HepG2 (cell line): ENCODE data around the gene LINC00237. TPM values are rescaled to one million over a fixed set of nuclear protein-coding genes. Genes with fewer than 3 reads are reported as not detected.

Source experiments
- ARHGAP35 ChIP-seq: sonication (generic); formaldehyde crosslinking; IDR thresholded peaks from 2 replicates; pipeline ENCODE4 v1.9.0; 2022; ENCODE audit warnings: mild to moderate bottlenecking, inconsistent platforms, moderate library complexity, missing genetic modification reagents, borderline replicate concordance
- BORCS8-MEF2B ChIP-seq: sonication (generic); formaldehyde crosslinking; IDR thresholded peaks from 2 replicates; pipeline ENCODE4 v1.8.0; 2022; ENCODE audit warnings: mild to moderate bottlenecking, missing genetic modification reagents
- FOXC1 ChIP-seq: sonication (generic); formaldehyde crosslinking; IDR thresholded peaks from 2 replicates; pipeline ENCODE4 v1.8.0; 2022; ENCODE audit warnings: mild to moderate bottlenecking, missing genetic modification reagents, borderline replicate concordance
- KAT2B ChIP-seq: fragments of 150-350 bp; IDR thresholded peaks from 2 replicates; pipeline ENCODE4 v1.6.1; 2014; ENCODE audit warnings: low read depth, low read length, borderline replicate concordance
- MAFG ChIP-seq: sonication (generic); formaldehyde crosslinking; IDR thresholded peaks from 2 replicates; pipeline ENCODE4 v1.5.1; 2020; ENCODE audit warnings: mild to moderate bottlenecking, missing genetic modification reagents
- NFKB2 ChIP-seq: sonication (generic); formaldehyde crosslinking; IDR thresholded peaks from 2 replicates; pipeline ENCODE4 v1.4.0; 2020; ENCODE audit warnings: missing genetic modification reagents, borderline replicate concordance
- NR2F6 ChIP-seq, 2 experiments: IDR thresholded peaks; 2 replicates each; pipeline ENCODE4 v1.6.1; 2016; ENCODE audit warnings: antibody characterized with exemption in 1 of 2, mild to moderate bottlenecking in 1 of 2
- SOX5 ChIP-seq: IDR thresholded peaks from 2 replicates; pipeline ENCODE4 v1.6.1; 2016; ENCODE audit warnings: borderline replicate concordance
- SUZ12 ChIP-seq: fragments of 150-350 bp; IDR thresholded peaks from 2 replicates; pipeline ENCODE4 v1.6.1; 2014; ENCODE audit warnings: low read depth, low read length
- TRAFD1 ChIP-seq: sonication (generic); formaldehyde crosslinking; IDR thresholded peaks from 2 replicates; pipeline ENCODE4 v1.5.1; 2020; ENCODE audit warnings: missing genetic modification reagents, mild to moderate bottlenecking, borderline replicate concordance
- ZNF317 ChIP-seq: sonication (generic); formaldehyde crosslinking; IDR thresholded peaks from 2 replicates; pipeline ENCODE4 v1.5.0; 2020; ENCODE audit warnings: mild to moderate bottlenecking, missing genetic modification reagents
- ZNF34 ChIP-seq: sonication (generic); formaldehyde crosslinking; IDR thresholded peaks from 2 replicates; pipeline ENCODE4 v1.4.0; 2020; ENCODE audit warnings: mild to moderate bottlenecking, missing genetic modification reagents, borderline replicate concordance
- ZNF567 ChIP-seq: sonication (generic); formaldehyde crosslinking; IDR thresholded peaks from 2 replicates; pipeline ENCODE4 v1.8.1; 2023; ENCODE audit warnings: mild to moderate bottlenecking, missing genetic modification reagents, borderline replicate concordance
- ZNF652 ChIP-seq: IDR thresholded peaks from 2 replicates; pipeline ENCODE4 v1.6.1; 2016; ENCODE audit warnings: low read depth, borderline replicate concordance
- ZNF891 ChIP-seq: sonication (generic); formaldehyde crosslinking; IDR thresholded peaks from 2 replicates; pipeline ENCODE4 v1.5.0; 2020; ENCODE audit warnings: mild to moderate bottlenecking, missing genetic modification reagents
- ZSCAN21 ChIP-seq: sonication (generic); formaldehyde crosslinking; IDR thresholded peaks from 2 replicates; pipeline ENCODE4 v1.8.0; 2022; ENCODE audit warnings: mild to moderate bottlenecking, missing genetic modification reagents, moderate library complexity, borderline replicate concordance
- polyA plus RNA-seq, 8 experiments: library from polyadenylated mRNA; depleted of rRNA in 3 of 8; stranded (reverse) in 7 of 8; unstranded in 1 of 8; fragments of >200 nt; fragmentation: Illumina TruSeq in 4 of 8; extraction: Trizol in 4 of 8; gene quantifications; 2 replicates each; pipeline versions ENCODE4 v1.2.1 to v1.2.3, GENCODE V29; 2011 to 2016; ENCODE audit warnings: low read depth in 4 of 8, missing spikeins in 1 of 8, mixed read lengths in 1 of 8; ENCODE audit not compliant: insufficient read depth in 1 of 8
- total RNA-seq, 5 experiments: library from RNA; depleted of rRNA; stranded (reverse); fragments of >200 nt; fragmentation: Illumina TruSeq; extraction: Trizol; gene quantifications; 2 replicates each; pipeline ENCODE4 v1.2.3, GENCODE V29; 2016; ENCODE audit warnings: low read depth in 1 of 5
- TF ChIP-seq, protein P1 (sequence below): IDR thresholded peaks from 2 replicates; pipeline ENCODE4 v1.6.1; 2016; ENCODE audit warnings: mild to moderate bottlenecking
- TF ChIP-seq, protein P2 (sequence below), 2 experiments: sonication (generic) in 1 of 2; formaldehyde crosslinking in 1 of 2; IDR thresholded peaks; 2 replicates each; pipeline versions ENCODE4 v1.4.0 to v1.6.1; 2018 to 2020; ENCODE audit warnings: missing genetic modification reagents in 2 of 2, borderline replicate concordance in 1 of 2, low read depth in 1 of 2, mild to moderate bottlenecking in 1 of 2, missing biosample characterization in 1 of 2
- TF ChIP-seq, protein P3 (sequence below): sonication (generic); formaldehyde crosslinking; IDR thresholded peaks from 2 replicates; pipeline ENCODE4 v1.4.0; 2020; ENCODE audit warnings: missing genetic modification reagents
- TF ChIP-seq, protein P4 (sequence below): sonication (generic); formaldehyde crosslinking; IDR thresholded peaks from 2 replicates; pipeline ENCODE4 v1.8.1; 2023; ENCODE audit warnings: mild to moderate bottlenecking, missing genetic modification reagents

Gene LINC00237
- total and polyA plus RNA-seq, 2 of the 13 experiments (the other 11 are each of a cell fraction or from before 2014, with no cell fraction given), result not detected

DNA sequence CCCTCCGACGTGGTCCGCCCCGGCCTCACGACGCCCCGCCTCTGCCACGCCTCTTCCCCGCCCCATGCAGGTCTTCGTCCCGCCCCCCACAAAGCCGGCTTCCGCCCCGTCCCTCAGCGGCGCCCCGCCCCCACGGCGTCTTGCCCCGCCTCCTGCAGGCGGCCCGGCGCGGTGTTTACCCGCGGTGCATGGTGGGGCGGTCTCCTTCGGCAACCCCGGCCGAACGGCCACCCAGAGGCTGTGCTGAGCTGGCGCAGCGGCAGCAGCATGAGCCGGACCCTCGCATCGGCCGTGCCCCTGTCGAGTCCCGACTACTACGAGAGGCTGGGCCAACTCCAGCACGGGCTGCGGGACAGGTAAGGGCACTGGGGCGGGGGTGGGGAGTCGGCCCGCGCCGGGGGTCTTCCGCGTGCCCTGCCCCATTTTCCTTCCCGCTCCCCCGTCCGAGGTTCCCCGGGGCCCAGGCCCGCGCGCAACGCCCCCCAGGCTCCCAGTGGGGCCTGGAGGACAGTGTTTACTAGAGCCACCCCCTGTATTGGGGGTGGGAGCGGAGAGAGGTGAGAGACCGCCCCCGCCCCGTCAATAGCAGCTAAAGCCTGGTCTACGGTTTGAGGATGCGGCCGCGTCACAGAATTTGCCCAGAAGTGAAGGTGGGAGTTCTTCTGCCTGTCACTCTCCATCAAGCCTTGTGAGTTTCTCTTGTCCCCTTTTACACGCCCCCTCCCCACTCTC lies 19.9 kb upstream of the LINC00237 start, which contains the start of gene KIZ (continued):
- TF ChIP-seq NR2F6 (IDR thresholded peaks at IDR 0.05) (no peak), NR2F6 (CRISPR knock-in tag; IDR thresholded peaks at IDR 0.05) (peak; percentile 7), BORCS8-MEF2B (CRISPR knock-in tag) (peak; percentile 56; the same call in 1 of the 2 replicates), MAFG (CRISPR knock-in tag) (peak; percentile 77), ZNF317 (CRISPR knock-in tag) (no peak), ZNF34 (CRISPR knock-in tag) (peak; percentile 96), ZNF891 (peak; percentile 69; the same call in 1 of the 2 replicates), KAT2B (no peak), SUZ12 (peak; percentile 45; the same call in 1 of the 2 replicates), ZSCAN21 (CRISPR knock-in tag) (peak; percentile 66; the same call in 1 of the 2 replicates), NFKB2 (CRISPR knock-in tag) (peak; percentile 90; the same call in 1 of the 2 replicates), TRAFD1 (no peak; the same call in 1 of the 2 replicates), ARHGAP35 (CRISPR knock-in tag) (peak; percentile 83; the same call in 1 of the 2 replicates), ZNF567 (peak; percentile 86; the same call in 1 of the 2 replicates), FOXC1 (CRISPR knock-in tag) (peak; percentile 63; the same call in 1 of the 2 replicates), ZNF652 (CRISPR knock-in tag) (no peak), SOX5 (CRISPR knock-in tag) (peak; percentile 60; the same call in 1 of the 2 replicates)
- TF ChIP-seq, protein P1, sequence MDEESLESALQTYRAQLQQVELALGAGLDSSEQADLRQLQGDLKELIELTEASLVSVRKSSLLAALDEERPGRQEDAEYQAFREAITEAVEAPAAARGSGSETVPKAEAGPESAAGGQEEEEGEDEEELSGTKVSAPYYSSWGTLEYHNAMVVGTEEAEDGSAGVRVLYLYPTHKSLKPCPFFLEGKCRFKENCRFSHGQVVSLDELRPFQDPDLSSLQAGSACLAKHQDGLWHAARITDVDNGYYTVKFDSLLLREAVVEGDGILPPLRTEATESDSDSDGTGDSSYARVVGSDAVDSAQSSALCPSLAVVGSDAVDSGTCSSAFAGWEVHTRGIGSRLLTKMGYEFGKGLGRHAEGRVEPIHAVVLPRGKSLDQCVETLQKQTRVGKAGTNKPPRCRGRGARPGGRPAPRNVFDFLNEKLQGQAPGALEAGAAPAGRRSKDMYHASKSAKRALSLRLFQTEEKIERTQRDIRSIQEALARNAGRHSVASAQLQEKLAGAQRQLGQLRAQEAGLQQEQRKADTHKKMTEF (CRISPR knock-in tag), result peak; percentile 92
- TF ChIP-seq, protein P2, sequence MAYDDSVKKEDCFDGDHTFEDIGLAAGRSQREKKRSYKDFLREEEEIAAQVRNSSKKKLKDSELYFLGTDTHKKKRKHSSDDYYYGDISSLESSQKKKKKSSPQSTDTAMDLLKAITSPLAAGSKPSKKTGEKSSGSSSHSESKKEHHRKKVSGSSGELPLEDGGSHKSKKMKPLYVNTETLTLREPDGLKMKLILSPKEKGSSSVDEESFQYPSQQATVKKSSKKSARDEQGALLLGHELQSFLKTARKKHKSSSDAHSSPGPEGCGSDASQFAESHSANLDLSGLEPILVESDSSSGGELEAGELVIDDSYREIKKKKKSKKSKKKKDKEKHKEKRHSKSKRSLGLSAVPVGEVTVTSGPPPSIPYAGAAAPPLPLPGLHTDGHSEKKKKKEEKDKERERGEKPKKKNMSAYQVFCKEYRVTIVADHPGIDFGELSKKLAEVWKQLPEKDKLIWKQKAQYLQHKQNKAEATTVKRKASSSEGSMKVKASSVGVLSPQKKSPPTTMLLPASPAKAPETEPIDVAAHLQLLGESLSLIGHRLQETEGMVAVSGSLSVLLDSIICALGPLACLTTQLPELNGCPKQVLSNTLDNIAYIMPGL (CRISPR knock-in tag; IDR thresholded peaks at IDR 0.05; ENCODE audit: borderline replicate concordance in 1 of 2, low read depth in 1 of 2), result peak; percentile 95 to 96
- TF ChIP-seq, protein P3, sequence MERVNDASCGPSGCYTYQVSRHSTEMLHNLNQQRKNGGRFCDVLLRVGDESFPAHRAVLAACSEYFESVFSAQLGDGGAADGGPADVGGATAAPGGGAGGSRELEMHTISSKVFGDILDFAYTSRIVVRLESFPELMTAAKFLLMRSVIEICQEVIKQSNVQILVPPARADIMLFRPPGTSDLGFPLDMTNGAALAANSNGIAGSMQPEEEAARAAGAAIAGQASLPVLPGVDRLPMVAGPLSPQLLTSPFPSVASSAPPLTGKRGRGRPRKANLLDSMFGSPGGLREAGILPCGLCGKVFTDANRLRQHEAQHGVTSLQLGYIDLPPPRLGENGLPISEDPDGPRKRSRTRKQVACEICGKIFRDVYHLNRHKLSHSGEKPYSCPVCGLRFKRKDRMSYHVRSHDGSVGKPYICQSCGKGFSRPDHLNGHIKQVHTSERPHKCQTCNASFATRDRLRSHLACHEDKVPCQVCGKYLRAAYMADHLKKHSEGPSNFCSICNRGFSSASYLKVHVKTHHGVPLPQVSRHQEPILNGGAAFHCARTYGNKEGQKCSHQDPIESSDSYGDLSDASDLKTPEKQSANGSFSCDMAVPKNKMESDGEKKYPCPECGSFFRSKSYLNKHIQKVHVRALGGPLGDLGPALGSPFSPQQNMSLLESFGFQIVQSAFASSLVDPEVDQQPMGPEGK (CRISPR knock-in tag), result peak; percentile 79; the same call in 1 of the 2 replicates
- TF ChIP-seq, protein P4, sequence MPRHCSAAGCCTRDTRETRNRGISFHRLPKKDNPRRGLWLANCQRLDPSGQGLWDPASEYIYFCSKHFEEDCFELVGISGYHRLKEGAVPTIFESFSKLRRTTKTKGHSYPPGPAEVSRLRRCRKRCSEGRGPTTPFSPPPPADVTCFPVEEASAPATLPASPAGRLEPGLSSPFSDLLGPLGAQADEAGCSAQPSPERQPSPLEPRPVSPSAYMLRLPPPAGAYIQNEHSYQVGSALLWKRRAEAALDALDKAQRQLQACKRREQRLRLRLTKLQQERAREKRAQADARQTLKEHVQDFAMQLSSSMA (CRISPR knock-in tag), result no peak
